Liver (tissue), 9 donors: ENCODE data around the gene ZC3H12C. TPM values are rescaled to one million over a fixed set of nuclear protein-coding genes. Genes with fewer than 3 reads are reported as not detected.

ENCODE experiments used
- DNase-seq: peaks from one replicate; pipeline ENCODE4 v3.0.0-alpha.2; 2017; ENCODE audit warnings: low spot score
- H3K27ac ChIP-seq, 2 donors: one replicate each; pipeline ENCODE4 v1.7.0; 2013; ENCODE audit warnings: inconsistent platforms in 2 of 2, low read length in 2 of 2, control low read depth in 1 of 2, low read depth in 1 of 2, mild to moderate bottlenecking in 1 of 2
- H3K27me3 ChIP-seq, 4 donors: one replicate each; pipeline versions ENCODE4 v1.6.1 to v1.7.0; 2013; ENCODE audit warnings: low read length in 3 of 4, inconsistent platforms in 1 of 4, mild to moderate bottlenecking in 1 of 4, moderate library complexity in 1 of 4; ENCODE audit not compliant: control insufficient read depth in 4 of 4, insufficient read depth in 4 of 4
- H3K36me3 ChIP-seq, 4 donors: one replicate each; pipeline versions ENCODE4 v1.6.1 to v1.7.0; 2013; ENCODE audit warnings: low read length in 3 of 4, mild to moderate bottlenecking in 3 of 4, low read depth in 1 of 4, moderate library complexity in 1 of 4; ENCODE audit not compliant: control insufficient read depth in 4 of 4, insufficient read depth in 3 of 4
- H3K4me1 ChIP-seq, 4 donors: one replicate each; pipeline versions ENCODE4 v1.6.1 to v1.7.0; 2013; ENCODE audit warnings: low read length in 3 of 4, mild to moderate bottlenecking in 3 of 4, moderate library complexity in 1 of 4; ENCODE audit not compliant: control insufficient read depth in 4 of 4, insufficient read depth in 4 of 4
- H3K4me3 ChIP-seq, 3 donors: one replicate each; pipeline versions ENCODE4 v1.6.1 to v1.7.0; 2013; ENCODE audit warnings: low read length in 3 of 3, control low read depth in 1 of 3, low read depth in 1 of 3, mild to moderate bottlenecking in 1 of 3
- H3K9ac ChIP-seq, 2 donors: one replicate each; pipeline ENCODE4 v1.7.0; 2013; ENCODE audit warnings: low read length in 2 of 2, mild to moderate bottlenecking in 2 of 2, moderate library complexity in 2 of 2, control low read depth in 1 of 2, low read depth in 1 of 2
- H3K9me3 ChIP-seq, 4 donors: one replicate each; pipeline versions ENCODE4 v1.6.1 to v1.7.0; 2013; ENCODE audit warnings: low read length in 3 of 4; ENCODE audit not compliant: control insufficient read depth in 4 of 4
- ATF3 ChIP-seq: IDR thresholded peaks from 2 replicates; pipeline ENCODE4 v1.6.1; 2016; ENCODE audit warnings: antibody characterized with exemption
- CTCF ChIP-seq: fragments of 150-350 bp; IDR thresholded peaks from 2 replicates; pipeline ENCODE4 v1.5.1; 2017; ENCODE audit warnings: improper control_type of control experiment, low read depth, low read length; ENCODE audit not compliant: missing input control
- EGR1 ChIP-seq, 2 donors: IDR thresholded peaks; 2 replicates each; pipeline ENCODE4 v1.6.1; 2016 to 2018; ENCODE audit warnings: antibody characterized with exemption in 2 of 2, low read depth in 2 of 2
- FOXA1 ChIP-seq: IDR thresholded peaks from 2 replicates; pipeline ENCODE4 v1.6.1; 2016; ENCODE audit warnings: antibody characterized with exemption
- FOXA2 ChIP-seq: IDR thresholded peaks from 2 replicates; pipeline ENCODE4 v1.6.1; 2016; ENCODE audit warnings: antibody characterized with exemption
- GABPA ChIP-seq, 2 donors: IDR thresholded peaks in 1 of 2; conservative IDR thresholded peaks in 1 of 2; 2 replicates each; pipeline ENCODE4 v1.6.1; 2016; ENCODE audit warnings: antibody characterized with exemption in 2 of 2, mild to moderate bottlenecking in 1 of 2, moderate library complexity in 1 of 2
- HNF4A ChIP-seq, 2 donors: conservative IDR thresholded peaks; 2 replicates each; pipeline ENCODE4 v1.6.1; 2016; ENCODE audit warnings: antibody characterized with exemption in 2 of 2, mild to moderate bottlenecking in 2 of 2
- HNF4G ChIP-seq: IDR thresholded peaks from 2 replicates; pipeline ENCODE4 v1.6.1; 2016; ENCODE audit warnings: antibody characterized with exemption
- JUND ChIP-seq, 2 donors: IDR thresholded peaks; 2 replicates each; pipeline ENCODE4 v1.6.1; 2016; ENCODE audit warnings: antibody characterized with exemption in 2 of 2
- MAX ChIP-seq: IDR thresholded peaks from 2 replicates; pipeline ENCODE4 v1.6.1; 2016; ENCODE audit warnings: antibody characterized with exemption
- NR2F2 ChIP-seq: IDR thresholded peaks from 2 replicates; pipeline ENCODE4 v1.6.1; 2016; ENCODE audit warnings: antibody characterized with exemption
- RAD21 ChIP-seq, 2 donors: IDR thresholded peaks; 2 replicates each; pipeline ENCODE4 v1.6.1; 2016; ENCODE audit warnings: antibody characterized with exemption in 2 of 2, mild to moderate bottlenecking in 2 of 2
- REST ChIP-seq: IDR thresholded peaks from 2 replicates; pipeline ENCODE4 v1.6.1; 2016; ENCODE audit warnings: antibody characterized with exemption, mild to moderate bottlenecking
- RXRA ChIP-seq, 2 donors: IDR thresholded peaks; 2 replicates each; pipeline ENCODE4 v1.6.1; 2017 to 2018; ENCODE audit warnings: antibody characterized with exemption in 2 of 2, mild to moderate bottlenecking in 1 of 2
- SP1 ChIP-seq: IDR thresholded peaks from 2 replicates; pipeline ENCODE4 v1.6.1; 2018; ENCODE audit warnings: antibody characterized with exemption, mild to moderate bottlenecking
- TAF1 ChIP-seq: conservative IDR thresholded peaks from 2 replicates; pipeline ENCODE4 v1.6.1; 2016; ENCODE audit warnings: antibody characterized with exemption, mild to moderate bottlenecking
- YY1 ChIP-seq: IDR thresholded peaks from 2 replicates; pipeline ENCODE4 v1.6.1; 2016; ENCODE audit warnings: antibody characterized with exemption, mild to moderate bottlenecking
- ZBTB33 ChIP-seq: IDR thresholded peaks from 2 replicates; pipeline ENCODE4 v1.6.1; 2016; ENCODE audit warnings: antibody characterized with exemption
- WGBS: extraction: QIAGEN DNeasy Blood & Tissue Kit; methylation state at CpG from one replicate; pipeline ENCODE4 v1.1.7; 2013; 5-methylcytosine and 5-hydroxymethylcytosine counted together
- polyA plus RNA-seq, 2 donors: library from polyadenylated mRNA; stranded (reverse) in 1 of 2; unstranded in 1 of 2; fragments of 200-250 nt in 1 of 2; fragments of >200 nt in 1 of 2; fragmentation: Nextera tagmentation in 1 of 2; extraction: Ambion mirVana in 1 of 2; gene quantifications; one replicate each; pipeline versions ENCODE4 v1.2.1 to v1.2.3, GENCODE V29; 2013 to 2015
- total RNA-seq, 2 donors: library from RNA; depleted of rRNA; stranded (reverse); fragments of >200 nt; gene quantifications; one replicate each; pipeline ENCODE4 v1.2.3, GENCODE V29; 2014
- donor health status: healthy.
- donor health status: healthy.
- donor health status: healthy.
- donor health status: healthy.
- donor health status: healthy.

Gene ZC3H12C
- total and polyA plus RNA-seq, 4 donors, result 0.92 to 9.6 (median 2.3) TPM

- Histone ChIP-seq H3K27ac (no peak overlapping the region), H3K4me1 (peaks cover 0 to 10% (median 6%) of the 10 kb centered on the region in 4 donors), H3K9ac (no peak overlapping the region), H3K4me3 (no peak overlapping the region), H3K36me3 (no peaks in the 10 kb centered on the region), H3K27me3 (no peaks in the 10 kb centered on the region), H3K9me3 (no peaks in the 10 kb centered on the region)
- TF ChIP-seq TAF1 (no peak), RXRA (IDR thresholded peaks at IDR 0.05) (no peak), FOXA2 (no peak), REST (no peak), GABPA (IDR thresholded peaks at IDR 0.05 in 1 of 2, conservative IDR thresholded peaks at IDR 0.05 in 1 of 2) (no peak), EGR1 (IDR thresholded peaks at IDR 0.05; ENCODE audit: low read depth in 2 of 2) (no peak), FOXA1 (no peak), ATF3 (no peak), SP1 (no peak), NR2F2 (no peak), CTCF (no peak), HNF4G (no peak), ZBTB33 (no peak), RAD21 (IDR thresholded peaks at IDR 0.05) (no peak), MAX (no peak), HNF4A (conservative IDR thresholded peaks at IDR 0.05) (no peak), JUND (IDR thresholded peaks at IDR 0.05) (no peak), YY1 (no peak)
- DNase-seq, result no peak
- 84% methylated on average over 5 of the region's 5 CpGs for WGBS
Observed at GRCh38 chr11:110097459-110098012, 4.3 kb downstream of the ZC3H12C start.
